Measurements from ENCODE around the gene CTDP1.
"Not testable (repeated sequence)": the region's sequence is repeated elsewhere in the genome, so short reads cannot be mapped to it uniquely, and the experiment has no call there.

Gene CTDP1

GRCh38 chr18:79682894-79683625, 3.5 kb downstream of the CTDP1 start:
- DNase-seq = peak in 1 of 2 donors; percentile 27

DNA sequence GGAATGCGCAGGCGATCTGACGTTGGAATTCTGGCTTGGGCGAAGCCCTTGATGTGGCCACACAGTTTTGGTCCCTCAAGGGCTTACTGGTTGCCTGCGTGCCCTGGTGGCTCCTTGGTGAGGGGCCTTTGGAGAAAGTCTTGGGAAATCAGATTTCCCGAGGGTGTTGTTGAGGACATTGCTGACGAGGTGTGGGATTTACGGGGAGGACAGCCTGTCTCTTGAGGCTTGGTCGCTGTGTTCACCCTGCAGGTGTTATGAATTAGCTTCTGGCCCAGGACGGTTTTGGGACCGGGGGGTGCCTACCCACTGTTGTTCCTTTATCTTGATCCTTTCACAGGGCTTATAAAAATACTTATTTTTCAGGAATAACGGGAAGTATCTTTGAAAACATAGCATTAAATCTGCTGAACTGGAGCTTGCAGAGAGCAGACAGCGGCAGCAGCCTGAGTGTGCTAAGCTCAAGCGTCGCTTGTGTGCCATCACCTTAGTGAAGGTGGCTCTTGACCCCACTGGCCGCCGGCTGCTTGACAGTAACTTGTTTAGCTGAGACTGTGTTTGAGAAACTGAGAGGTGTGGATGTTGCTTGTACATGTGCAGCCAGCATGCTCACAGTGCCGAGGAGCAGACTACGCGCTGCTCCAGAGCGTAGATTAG, 4.2 kb downstream of the CTDP1 start:
- DNase-seq = no peak

GRCh38 chr18:79684283-79684631, 4.7 kb downstream of the CTDP1 start:
- no peak for DNase-seq

DNA sequence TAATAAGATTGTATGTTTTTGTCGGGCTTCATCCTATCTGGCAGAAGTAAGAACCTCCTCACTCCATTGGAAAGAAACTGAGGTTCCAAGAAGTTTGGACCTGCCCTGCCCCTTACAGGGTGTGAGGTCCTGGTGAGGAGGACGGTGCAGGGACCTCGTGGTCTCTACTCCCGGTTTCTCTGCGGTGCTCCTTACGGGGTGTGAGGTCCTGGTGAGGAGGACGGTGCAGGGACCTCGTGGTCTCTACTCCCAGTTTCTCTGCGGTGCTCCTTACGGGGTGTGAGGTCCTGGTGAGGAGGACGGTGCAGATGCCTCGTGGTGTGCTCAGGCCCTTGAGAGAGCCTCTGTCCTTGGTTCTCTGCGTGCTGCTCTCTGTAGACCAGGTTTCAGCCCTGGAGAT, 5.2 kb downstream of the CTDP1 start:
- no peak for DNase-seq

DNA sequence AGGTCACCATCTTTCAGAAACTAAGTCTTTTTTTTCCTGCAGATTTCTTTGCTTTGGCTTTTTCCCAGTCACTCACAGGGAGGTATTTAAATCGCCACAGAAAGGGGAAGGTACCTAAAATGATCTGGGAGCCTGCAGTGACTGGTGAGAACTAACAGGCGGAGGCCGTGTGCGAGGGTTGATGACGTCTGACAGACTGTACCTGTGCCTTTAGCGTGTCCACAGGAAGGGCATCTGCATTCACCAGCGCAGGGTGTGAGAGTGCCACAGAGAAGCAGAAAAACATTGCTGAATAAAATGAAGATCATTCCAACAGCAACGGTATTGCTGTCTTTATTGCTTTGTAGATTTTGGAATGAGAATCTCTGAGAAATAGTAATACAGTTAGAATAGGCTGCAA, 5.7 kb downstream of the CTDP1 start:
- no peak for DNase-seq

- no peak for DNase-seq
These were observed 6.4 kb downstream of the CTDP1 start for GRCh38 chr18:79685971-79686370.

DNA sequence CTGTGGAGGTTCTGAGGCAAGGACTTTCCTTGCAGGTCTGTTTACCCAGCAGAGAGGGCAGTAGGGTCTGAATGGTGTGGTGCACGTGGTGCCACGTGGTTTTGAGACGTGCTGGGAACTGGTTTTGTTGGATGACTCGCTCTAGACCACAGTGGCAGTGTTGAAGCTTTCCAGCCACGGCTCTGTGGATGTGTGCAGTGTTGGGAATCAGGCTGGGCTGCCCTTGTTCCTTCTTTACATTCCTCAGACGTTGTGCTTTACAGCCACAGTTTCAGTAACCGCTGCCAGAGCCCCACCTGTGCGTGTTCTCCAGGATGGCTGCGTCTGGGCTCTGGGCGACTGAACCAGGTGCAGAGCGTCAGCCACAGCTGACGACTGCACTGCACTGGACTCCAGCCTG, 8.2 kb downstream of the CTDP1 start:
- no peak for DNase-seq

DNA sequence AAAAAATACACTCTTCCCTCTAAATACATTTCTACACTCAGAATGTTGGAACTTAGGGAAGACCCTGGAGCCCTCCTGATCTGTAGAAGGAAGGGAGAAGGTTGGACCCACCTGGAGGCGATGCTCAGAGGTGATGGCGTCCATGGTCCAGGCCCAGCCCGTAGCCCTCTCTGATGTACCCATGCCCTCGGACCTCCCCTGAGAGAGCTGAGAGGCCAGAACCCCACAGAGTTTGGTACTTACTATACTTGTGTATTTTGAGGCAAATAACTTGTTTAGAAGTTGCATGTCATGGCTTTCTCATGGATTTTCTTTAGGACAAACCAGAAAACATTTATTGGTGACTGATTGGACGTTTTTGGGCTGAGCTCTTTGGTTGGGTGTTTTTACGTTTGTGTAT, 10.5 kb downstream of the CTDP1 start:
- no peak for DNase-seq

- no peak for DNase-seq
These were observed 11.2 kb downstream of the CTDP1 start for GRCh38 chr18:79690586-79691482.

DNA sequence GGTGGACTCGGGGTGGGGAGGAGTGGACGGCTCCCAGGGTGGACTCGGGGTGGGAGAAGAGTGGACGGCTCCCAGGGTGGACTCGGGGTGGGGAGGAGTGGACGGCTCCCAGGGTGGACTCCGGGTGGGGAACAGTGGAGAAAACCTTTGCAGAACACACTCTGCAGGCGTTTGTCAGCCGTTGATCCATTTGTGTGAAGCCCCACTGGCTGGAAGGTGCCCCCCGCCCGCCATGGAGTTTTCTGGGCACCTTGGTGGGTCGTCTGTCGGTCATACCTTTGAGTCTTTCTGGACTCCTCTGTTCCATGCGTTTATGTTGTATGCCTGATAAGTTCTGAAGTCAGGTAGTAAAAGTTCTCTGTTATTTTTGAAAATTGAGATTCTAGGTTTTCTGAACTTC, 12.5 kb downstream of the CTDP1 start:
- no peak for DNase-seq

GRCh38 chr18:79692886-79693285, 13.3 kb downstream of the CTDP1 start:
- no peak for DNase-seq

- no peak for DNase-seq
These were observed 14.1 kb downstream of the CTDP1 start for GRCh38 chr18:79693561-79694205.

DNA sequence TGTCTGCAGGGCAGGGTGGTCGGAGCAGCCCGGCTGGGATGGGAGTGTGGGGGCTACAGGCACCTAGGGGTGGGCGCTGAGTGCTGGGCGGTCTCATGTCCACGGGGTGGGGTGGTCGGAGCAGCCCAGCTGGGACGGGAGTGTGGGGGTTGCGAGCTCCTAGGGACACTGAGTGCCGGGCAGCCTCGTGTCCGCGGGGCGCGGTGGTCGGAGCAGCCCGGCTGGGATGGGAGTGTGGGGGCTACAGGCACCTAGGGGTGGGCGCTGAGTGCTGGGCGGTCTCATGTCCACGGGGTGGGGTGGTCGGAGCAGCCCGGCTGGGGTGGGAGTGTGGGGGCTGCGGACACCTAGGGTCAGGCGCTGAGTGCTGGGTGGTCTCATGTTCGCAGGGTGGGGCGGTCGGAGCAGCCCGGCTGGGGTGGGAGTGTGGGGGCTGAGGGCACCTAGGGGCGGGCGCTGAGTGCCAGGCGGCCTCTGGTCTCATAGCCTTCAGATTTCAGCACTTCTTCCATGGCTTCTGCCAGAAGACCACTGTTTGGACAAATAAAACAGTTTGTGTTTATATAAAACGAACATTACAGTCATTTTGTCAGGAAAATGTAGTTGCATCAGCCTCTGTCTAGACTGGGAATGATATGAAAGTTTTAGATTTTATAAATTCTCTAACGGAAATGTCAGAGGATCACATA, 14.7 kb downstream of the CTDP1 start:
- DNase-seq = not testable (repeated sequence)

DNA sequence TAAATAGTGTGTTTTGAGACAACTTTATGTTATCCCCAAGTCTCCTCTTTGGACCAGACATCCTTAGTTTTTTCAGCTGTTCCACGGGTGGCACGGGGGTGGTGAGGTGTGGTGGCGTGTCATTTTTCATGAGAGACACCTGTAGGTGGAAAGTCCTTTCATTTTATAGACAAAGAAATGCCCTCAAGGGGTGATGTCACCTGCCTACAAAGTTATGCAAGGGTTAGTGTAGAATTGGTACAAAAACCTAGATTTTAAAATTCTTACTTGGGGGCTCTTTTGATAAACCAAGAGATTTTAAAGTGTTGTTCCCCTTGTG, 15.3 kb downstream of the CTDP1 start:
- no peak for DNase-seq

GRCh38 chr18:79695269-79695668, 15.7 kb downstream of the CTDP1 start:
- no peak for DNase-seq

- no peak for DNase-seq
These were observed 16.6 kb downstream of the CTDP1 start for GRCh38 chr18:79695856-79696850.

GRCh38 chr18:79697178-79697577, 17.6 kb downstream of the CTDP1 start:
- no peak for DNase-seq

- DNase-seq = no peak
These were observed 18.4 kb downstream of the CTDP1 start for GRCh38 chr18:79697976-79698375.

- DNase-seq = no peak
These were observed 19.2 kb downstream of the CTDP1 start for GRCh38 chr18:79698668-79699335.

DNA sequence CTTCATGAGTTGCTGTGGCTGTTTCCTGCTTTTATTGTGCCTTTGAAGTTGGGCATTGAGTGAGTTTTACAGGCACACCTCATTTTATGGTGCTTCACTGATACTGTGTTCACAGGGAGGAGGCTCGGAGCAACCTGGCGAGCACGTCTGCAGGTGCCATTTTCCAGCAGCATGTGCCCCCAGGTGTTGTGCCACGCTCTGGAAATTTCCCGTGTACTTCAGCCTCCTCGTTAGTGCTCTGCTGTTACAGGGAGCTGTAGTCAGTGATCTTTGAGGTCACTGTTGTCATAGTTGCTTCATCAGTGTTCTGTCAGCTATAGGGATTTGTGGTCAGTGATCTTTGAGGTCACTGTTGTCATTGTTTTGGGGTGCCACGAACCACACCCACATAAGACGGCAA, 20.1 kb downstream of the CTDP1 start:
- no peak for DNase-seq

DNA sequence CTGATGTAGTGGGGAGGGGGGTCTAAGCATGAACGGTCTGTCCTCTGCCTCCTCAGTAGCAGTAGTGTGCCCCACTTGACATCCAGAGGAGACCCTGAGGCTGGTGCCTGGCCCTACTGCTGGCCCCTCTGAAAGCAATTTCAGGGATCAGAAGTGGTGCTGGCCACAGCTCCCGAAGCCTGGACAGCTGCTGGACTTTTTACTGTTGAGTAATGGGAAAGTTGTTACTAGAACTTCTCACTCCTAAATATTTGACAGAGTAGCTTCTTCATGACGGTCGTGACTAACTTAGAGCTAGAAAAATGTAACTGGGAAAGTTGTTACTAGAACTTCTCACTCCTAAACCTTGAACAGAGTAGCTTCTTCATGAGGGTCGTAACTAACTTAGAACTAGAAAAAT, 23.3 kb downstream of the CTDP1 start:
- DNase-seq = no peak
